HG02678 (cell line): ENCODE results near the gene PON2.
"Not testable (repeated sequence)": the region's sequence is repeated elsewhere in the genome, so short reads cannot be mapped to it uniquely, and the experiment has no call there.

Experiments used
- ATAC-seq: cut with Tn5 transposase; IDR thresholded peaks from one replicate; pipeline ENCODE4 v1.9.1; 2021; ENCODE audit warnings: mild to moderate bottlenecking, moderate library complexity; ENCODE audit not compliant: unreplicated experiment

Gene PON2

DNA sequence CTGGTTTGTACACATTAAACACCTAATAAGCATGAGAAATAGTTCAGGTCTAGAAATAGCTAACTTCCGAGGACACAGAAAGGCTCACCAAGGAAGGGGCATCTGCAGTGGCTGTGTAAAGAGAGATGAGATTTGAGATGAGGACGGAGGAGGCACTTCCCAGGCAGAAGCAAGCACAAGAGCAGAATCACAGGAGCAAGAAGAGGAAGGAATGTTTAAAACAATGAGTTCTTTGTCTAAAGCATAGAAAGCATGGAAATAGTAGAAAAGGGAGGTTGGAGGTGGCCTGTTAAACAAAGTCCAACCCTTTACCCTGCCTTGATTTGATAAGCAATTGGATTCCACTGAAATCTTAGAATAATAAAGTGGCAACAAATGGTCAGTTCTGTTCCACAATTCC, 27.1 kb downstream of the PON2 start:
- no peak for ATAC-seq

DNA sequence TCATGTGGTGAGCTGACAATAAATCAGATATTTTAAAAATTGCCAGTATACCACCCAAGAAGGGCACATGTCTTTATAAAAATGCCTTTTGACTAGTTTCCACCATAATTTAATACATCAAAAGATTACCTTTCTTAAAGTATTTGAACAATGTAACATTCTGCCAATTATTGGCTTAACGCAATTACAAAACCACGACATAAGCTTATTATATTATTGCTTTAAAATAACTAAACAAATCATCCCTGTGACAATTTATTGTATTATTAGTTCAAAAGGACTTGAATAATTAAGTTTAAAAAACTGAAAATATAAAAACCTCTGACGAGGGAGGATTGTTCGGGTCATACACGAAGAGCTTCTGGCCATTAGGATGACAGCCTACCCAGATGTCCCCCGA, 29.0 kb downstream of the PON2 start:
- no peak for ATAC-seq

- ATAC-seq: no peak
These were observed 29.6 kb downstream of the PON2 start for GRCh38 chr7:95405208-95405607.

- ATAC-seq: no peak
These were observed 30.4 kb downstream of the PON2 start for GRCh38 chr7:95404316-95404865.

DNA sequence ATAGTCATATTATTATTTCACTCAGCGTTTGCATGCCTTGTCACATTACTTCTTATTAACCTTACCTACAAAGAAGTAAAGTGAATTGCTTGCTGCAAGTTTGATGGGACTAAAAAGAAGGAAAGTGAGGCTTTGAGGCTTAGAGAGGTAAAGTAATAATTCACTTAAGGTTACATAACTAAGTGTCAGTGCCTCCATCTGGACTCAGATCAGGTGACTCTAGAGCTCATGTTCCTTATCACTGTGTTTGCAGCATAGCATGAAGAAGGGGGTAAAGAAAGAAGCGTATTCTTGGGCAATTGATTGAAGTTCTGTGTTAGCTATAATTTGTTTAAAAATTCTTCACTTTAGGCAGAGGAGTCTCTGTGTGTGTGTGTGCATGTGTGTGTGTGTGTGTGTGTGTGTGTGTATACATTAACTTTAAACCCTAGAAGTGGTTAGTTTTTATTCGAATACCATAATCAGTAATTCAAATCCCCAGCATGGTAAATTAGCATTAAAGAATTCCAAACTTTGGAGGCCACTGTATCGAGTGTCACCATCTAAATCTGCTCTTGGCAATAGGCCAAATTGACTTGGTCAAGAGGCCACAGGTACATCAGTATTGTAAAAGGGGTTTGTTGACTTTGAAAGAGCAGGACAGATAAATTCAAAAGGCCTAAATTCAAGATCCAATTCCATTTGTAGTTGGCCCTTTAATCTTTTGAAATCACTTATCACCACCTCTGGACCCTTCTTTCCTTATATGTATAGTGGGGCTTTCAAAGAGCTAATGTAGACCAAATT, 36.5 kb downstream of the PON2 start:
- ATAC-seq: no peak

GRCh38 chr7:95397381-95397780, 37.4 kb downstream of the PON2 start:
- no peak for ATAC-seq

GRCh38 chr7:95396136-95397032, 38.4 kb downstream of the PON2 start, which contains the start of gene PON3:
TSS of gene PON3 (minus strand) at chr7:95396375. CDS start at chr7:95396350, 25 bp downstream.
- peak; percentile 71 for ATAC-seq

GRCh38 chr7:95395755-95396135, 39.1 kb downstream of the PON2 start:
- no peak for ATAC-seq

- no peak for ATAC-seq
These were observed 40.5 kb downstream of the PON2 start for GRCh38 chr7:95394370-95394769.

GRCh38 chr7:95391761-95392160, 43.1 kb downstream of the PON2 start:
- no peak for ATAC-seq

DNA sequence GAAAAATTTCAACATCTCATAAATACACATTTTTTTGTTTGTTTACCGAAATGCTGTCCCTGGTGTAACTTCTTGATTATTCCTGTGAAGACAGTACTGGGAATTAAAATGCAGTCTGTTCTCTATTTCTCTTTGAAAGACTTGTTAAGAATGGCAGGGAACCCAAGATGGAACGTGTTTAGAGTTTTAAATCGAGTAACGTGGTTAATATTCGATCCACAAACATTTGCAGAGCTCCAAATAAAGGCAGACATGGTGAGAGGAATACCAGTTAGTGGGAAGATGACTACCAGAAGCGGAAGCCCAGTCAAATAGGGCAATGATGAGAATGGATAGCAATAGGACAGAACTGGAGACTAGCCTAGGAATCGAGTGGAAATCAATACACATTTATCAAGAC, 45.3 kb downstream of the PON2 start:
- ATAC-seq: no peak

DNA sequence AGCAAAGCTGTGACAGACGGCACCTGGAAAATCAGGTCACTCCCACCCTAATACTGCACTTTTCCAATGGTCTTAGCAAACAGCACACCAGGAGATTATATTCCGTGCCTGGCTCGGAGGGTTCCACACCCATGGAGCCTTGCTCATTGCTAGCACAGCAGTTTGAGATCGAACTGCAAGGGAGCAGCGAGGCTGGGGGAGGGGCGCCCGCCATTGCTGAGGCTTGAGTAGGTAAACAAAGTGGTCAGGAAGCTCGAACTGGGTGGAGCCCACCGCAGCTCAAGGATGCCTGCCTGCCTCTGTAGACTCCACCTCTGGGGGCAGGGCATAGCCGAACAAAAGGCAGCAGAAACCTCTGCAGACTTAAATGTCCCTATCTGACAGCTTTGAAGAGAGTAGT, 55.4 kb downstream of the PON2 start:
- not testable (repeated sequence) for ATAC-seq

DNA sequence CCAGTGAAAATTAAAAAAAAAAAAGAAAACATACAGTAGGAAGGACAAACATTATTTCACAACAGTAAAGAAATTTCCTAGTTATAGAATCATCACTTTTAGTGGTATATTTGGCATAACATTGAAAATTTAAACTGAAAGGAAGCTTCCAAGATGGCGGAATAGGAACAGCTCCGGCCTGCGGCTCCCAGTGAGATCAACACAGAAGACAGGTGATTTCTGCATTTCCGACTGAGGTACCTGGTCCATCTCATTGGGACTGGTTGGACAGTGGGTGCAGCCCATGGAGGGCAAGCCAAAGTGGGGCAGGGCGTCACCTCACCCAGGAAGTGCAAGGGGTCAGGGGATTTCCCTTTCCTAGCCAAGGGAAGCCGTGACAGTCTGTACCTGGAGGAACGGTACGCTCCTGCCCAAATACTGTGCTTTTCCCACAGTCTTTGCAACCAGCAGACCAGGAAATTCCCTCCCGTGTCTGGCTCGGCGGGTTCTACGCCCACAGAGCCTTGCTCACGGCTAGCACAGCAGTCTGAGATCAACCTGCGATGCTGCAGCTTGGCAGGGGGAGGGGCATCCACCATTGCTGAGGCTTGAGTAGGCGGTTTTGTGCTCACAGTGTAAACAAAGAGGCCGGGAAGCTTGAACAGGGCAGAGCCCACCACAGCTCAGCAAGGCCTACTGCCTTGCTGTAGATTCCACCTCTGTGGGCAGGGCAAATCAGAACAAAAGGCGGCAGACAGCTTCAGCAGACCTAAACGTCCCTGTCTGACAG, 58.0 kb downstream of the PON2 start:
- ATAC-seq: no peak

- ATAC-seq: no peak
These were observed 59.1 kb downstream of the PON2 start for GRCh38 chr7:95375591-95376257.

- no peak for ATAC-seq
These were observed 61.5 kb downstream of the PON2 start for GRCh38 chr7:95373323-95373722.

GRCh38 chr7:95368235-95368634, 66.6 kb downstream of the PON2 start:
- no peak for ATAC-seq

- no peak for ATAC-seq
These were observed 67.2 kb downstream of the PON2 start for GRCh38 chr7:95367606-95368005.

DNA sequence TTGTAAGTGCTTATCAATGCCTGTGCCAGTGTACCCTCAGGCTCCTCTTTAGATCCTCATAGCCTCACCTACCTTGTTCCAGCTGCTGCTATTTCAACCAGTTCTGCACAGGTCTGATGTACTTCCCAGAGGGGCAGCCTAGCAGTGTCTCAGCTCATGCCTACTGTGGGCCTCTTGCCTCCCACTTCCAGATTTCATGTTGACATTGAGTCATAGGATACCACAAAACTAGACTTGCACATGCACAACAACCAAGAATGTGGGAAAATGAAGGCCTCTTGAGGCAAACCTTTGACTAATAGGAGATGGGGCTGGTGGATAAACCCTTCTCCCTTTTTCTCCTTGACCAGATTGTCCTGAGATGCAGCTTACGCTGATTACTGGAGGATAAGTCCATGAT, 69.7 kb downstream of the PON2 start:
- no peak for ATAC-seq

DNA sequence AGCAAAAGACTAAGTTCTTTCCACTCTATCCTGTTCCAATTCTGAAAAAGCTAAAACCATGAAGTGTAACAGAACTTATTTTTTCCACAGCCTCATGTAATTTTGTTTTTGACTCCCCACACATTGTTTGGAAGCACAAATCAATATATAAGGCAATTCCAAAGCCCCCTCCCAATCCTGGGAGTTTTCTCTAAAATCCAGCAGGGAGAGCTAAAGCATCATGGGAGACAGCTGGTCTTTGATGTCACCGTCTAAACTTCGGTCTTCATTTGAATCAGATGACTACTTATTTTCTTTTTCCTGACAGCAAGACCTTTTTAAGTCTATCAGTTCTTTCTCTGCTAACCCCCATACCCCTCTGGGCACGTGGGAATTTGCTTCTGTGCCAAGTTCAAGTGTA, 77.2 kb downstream of the PON2 start:
- ATAC-seq: no peak
